ENCODE results near the gene USP35.

Gene USP35

GRCh38 chr11:78188286-78189173 lies at the start of gene USP35, which contains the start of gene KCTD21:
Gene USP35 (plus strand): TSS chr11:78188919. CDS start chr11:78196246, 7,327 bp downstream.
Gene KCTD21 (minus strand): TSS chr11:78188626. CDS start chr11:78174554, 14,072 bp downstream.
- Histone ChIP-seq H3K4me2 (ENCODE audit: low read length) (peak within 1 kb of the TSS; percentile 93), H2AFZ (ENCODE audit: low read length) (peak within 1 kb of the TSS; percentile 65; the same call in 1 of the 2 replicates), H3K27me3 (ENCODE audit: insufficient read depth, low read length) (no peaks in the 10 kb centered on the region; the same call in 1 of the 2 replicates), H4K20me1 (ENCODE audit: insufficient read depth, low read length) (no peaks in the 10 kb centered on the region), H3K27ac (ENCODE audit: low read depth, low read length, poor library complexity, severe bottlenecking) (no peak within 1 kb of the TSS), H3K4me3 (ENCODE audit: low read depth, low read length, poor library complexity, severe bottlenecking) (peak within 1 kb of the TSS; percentile 79), H3K36me3 (ENCODE audit: insufficient read depth, low read length) (no peaks in the 10 kb centered on the region), H3K4me1 (ENCODE audit: insufficient read depth, low read length, severe bottlenecking) (peaks cover 19% of the 10 kb centered on the region), H3K9me2 (ENCODE audit: low read depth, low read length) (no peaks in the 10 kb centered on the region), H3F3A (ENCODE audit: insufficient read depth, low read length) (no peaks in the 10 kb centered on the region), H3K9me3 (ENCODE audit: low read length) (no peaks in the 10 kb centered on the region), H3K9ac (ENCODE audit: low read length) (peak within 1 kb of the TSS; percentile 64), H3K79me2 (ENCODE audit: insufficient read depth, low read length) (no peaks in the 10 kb centered on the region)
- no peak for TF ChIP-seq EZH2 (IDR thresholded peaks at IDR 0.05; ENCODE audit: borderline replicate concordance, low read length)
- no peak for TF ChIP-seq CTCF (IDR thresholded peaks at IDR 0.05; ENCODE audit: low read length)

- Histone ChIP-seq H3K9me3 (ENCODE audit: low read length) (no peaks in the 10 kb centered on the region), H2AFZ (ENCODE audit: low read length) (peak within 1 kb of the TSS; percentile 38; the same call in 1 of the 2 replicates), H3K36me3 (ENCODE audit: insufficient read depth, low read length) (peaks cover 27% of the 10 kb centered on the region), H3F3A (ENCODE audit: insufficient read depth, low read length) (no peaks in the 10 kb centered on the region), H3K9me2 (ENCODE audit: low read depth, low read length) (no peaks in the 10 kb centered on the region), H3K79me2 (ENCODE audit: insufficient read depth, low read length) (peaks cover 12% of the 10 kb centered on the region), H3K4me2 (ENCODE audit: low read length) (peak within 1 kb of the TSS; percentile 94), H3K27ac (ENCODE audit: low read depth, low read length, poor library complexity, severe bottlenecking) (peak within 1 kb of the TSS; percentile 67), H3K27me3 (ENCODE audit: insufficient read depth, low read length) (no peaks in the 10 kb centered on the region), H3K9ac (ENCODE audit: low read length) (peak within 1 kb of the TSS; percentile 92), H3K4me1 (ENCODE audit: insufficient read depth, low read length, severe bottlenecking) (peaks cover 25% of the 10 kb centered on the region), H3K4me3 (ENCODE audit: low read depth, low read length, poor library complexity, severe bottlenecking) (peak within 1 kb of the TSS; percentile 84), H4K20me1 (ENCODE audit: insufficient read depth, low read length) (no peaks in the 10 kb centered on the region)
- TF ChIP-seq EZH2 (IDR thresholded peaks at IDR 0.05; ENCODE audit: borderline replicate concordance, low read length) (no peak), CTCF (IDR thresholded peaks at IDR 0.05; ENCODE audit: low read length) (no peak)
These were observed 49.0 kb upstream of the USP35 start, which contains the start of gene ALG8 for GRCh38 chr11:78139422-78140391. Gene ALG8 (minus strand): TSS chr11:78139626. CDS start chr11:78139588, 38 bp downstream.

- peak overlapping the region; percentile 52 for H3K4me2 ChIP-seq (ENCODE audit: low read length)
- H3K27me3 ChIP-seq (ENCODE audit: insufficient read depth, low read length), result no peaks in the 10 kb centered on the region
- peak overlapping the region; percentile 84 for H3K4me3 ChIP-seq (ENCODE audit: low read depth, low read length, poor library complexity, severe bottlenecking)
- peaks cover 21% of the 10 kb centered on the region; the same call in 1 of the 2 replicates for H3K36me3 ChIP-seq (ENCODE audit: insufficient read depth, low read length)
- H2AFZ ChIP-seq (ENCODE audit: low read length), result no peak overlapping the region
- H3K9ac ChIP-seq (ENCODE audit: low read length), result peak overlapping the region; percentile 1
- H3K9me2 ChIP-seq (ENCODE audit: low read depth, low read length), result no peaks in the 10 kb centered on the region
- H3F3A ChIP-seq (ENCODE audit: insufficient read depth, low read length), result no peaks in the 10 kb centered on the region
- peaks cover 25% of the 10 kb centered on the region for H3K4me1 ChIP-seq (ENCODE audit: insufficient read depth, low read length, severe bottlenecking)
- H4K20me1 ChIP-seq (ENCODE audit: insufficient read depth, low read length), result no peaks in the 10 kb centered on the region
- TF ChIP-seq EZH2 (IDR thresholded peaks at IDR 0.05; ENCODE audit: borderline replicate concordance, low read length) (no peak), CTCF (IDR thresholded peaks at IDR 0.05; ENCODE audit: low read length) (no peak)
- no peak overlapping the region for H3K27ac ChIP-seq (ENCODE audit: low read depth, low read length, poor library complexity, severe bottlenecking)
- H3K9me3 ChIP-seq (ENCODE audit: low read length), result no peaks in the 10 kb centered on the region
- peaks cover 12% of the 10 kb centered on the region for H3K79me2 ChIP-seq (ENCODE audit: insufficient read depth, low read length)
These were observed 48.2 kb upstream of the USP35 start for GRCh38 chr11:78140392-78141077.
